AG10803 (cell line): ENCODE measurements around the gene SMIM29.
A peak's percentile ranks its signal among the peaks of the same experiment; 100 is the strongest.

ENCODE experiments used
- DNase-seq: peaks from one replicate; pipeline ENCODE4 v3.0.0; 2010; ENCODE audit warnings: low read depth
- H3K4me3 ChIP-seq: 2 replicates; pipeline ENCODE4 v1.5.1; 2011; ENCODE audit warnings: mild to moderate bottlenecking, low read length, control low read depth
- TF ChIP-seq, protein P1 (sequence below): conservative IDR thresholded peaks from 2 replicates; pipeline ENCODE4 v1.5.1; 2011; ENCODE audit warnings: mild to moderate bottlenecking, low read length, control low read depth, inconsistent platforms

SMIM29 gene

DNA sequence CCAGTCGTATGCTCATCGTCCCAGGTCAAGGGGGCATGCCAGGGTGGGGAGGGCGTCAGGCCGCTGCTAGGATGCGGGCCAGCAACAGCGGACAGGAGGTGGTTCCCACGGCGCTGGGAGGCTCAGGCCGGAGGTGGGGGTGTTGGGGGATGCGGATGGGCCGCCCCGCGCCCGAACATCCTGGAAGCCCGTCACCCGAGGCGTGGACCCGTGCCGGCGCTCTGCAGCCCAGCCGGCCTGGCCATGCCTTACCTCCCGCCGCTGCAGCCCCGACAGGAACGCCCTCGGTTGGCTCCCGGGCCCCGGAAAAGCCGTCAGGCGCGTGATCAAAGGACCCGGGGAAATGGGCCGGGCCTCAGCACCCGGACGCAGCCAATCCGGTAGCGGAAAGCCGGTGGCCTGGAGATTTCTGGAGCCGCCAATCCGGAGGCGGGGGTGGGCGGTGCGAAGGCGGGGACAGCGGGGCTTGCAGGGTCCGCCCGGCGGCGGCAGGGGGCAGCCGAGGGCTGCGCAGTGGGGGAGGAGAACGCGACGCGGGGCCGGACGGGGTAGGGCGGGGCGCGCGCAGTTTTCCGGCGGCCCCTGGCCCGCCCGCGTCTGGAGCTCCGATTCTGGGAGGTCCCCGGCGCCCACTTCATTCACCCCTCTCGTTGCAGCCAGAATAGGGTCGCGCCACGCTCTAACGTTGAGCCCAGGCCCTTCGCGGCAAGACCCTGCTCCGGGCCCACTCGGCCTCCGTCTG, at the start of gene SMIM29:
Gene SMIM29, minus strand, starts transcription at position 280 of the 742 bp plus-strand sequence. CDS start 1,215 bp downstream, outside the sequence.
- TF ChIP-seq, protein P1, sequence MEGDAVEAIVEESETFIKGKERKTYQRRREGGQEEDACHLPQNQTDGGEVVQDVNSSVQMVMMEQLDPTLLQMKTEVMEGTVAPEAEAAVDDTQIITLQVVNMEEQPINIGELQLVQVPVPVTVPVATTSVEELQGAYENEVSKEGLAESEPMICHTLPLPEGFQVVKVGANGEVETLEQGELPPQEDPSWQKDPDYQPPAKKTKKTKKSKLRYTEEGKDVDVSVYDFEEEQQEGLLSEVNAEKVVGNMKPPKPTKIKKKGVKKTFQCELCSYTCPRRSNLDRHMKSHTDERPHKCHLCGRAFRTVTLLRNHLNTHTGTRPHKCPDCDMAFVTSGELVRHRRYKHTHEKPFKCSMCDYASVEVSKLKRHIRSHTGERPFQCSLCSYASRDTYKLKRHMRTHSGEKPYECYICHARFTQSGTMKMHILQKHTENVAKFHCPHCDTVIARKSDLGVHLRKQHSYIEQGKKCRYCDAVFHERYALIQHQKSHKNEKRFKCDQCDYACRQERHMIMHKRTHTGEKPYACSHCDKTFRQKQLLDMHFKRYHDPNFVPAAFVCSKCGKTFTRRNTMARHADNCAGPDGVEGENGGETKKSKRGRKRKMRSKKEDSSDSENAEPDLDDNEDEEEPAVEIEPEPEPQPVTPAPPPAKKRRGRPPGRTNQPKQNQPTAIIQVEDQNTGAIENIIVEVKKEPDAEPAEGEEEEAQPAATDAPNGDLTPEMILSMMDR: peak; percentile 67
- peak within 1 kb of the TSS; percentile 91 for H3K4me3 ChIP-seq
- peak; percentile 91 for DNase-seq

DNA sequence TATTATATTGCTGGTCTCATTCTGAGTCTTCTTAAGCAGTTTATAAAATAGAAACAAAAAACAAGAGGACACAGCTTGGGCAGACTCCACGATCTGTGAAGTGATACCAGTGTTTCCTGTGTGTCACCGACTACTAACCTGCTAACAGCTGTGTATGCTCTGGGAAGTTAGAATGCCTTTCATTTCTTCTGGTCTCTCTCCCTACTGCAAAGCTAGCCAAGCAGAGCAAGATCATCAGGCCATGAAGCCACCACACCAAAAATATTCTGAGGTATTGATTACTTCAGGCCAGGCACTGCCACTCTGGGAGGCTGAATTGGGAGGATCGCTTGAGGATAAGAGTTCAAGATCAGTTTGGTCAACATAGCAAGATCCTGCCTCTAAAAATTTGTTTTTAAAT, 46.9 kb upstream of the SMIM29 start:
- no peak for DNase-seq
- TF ChIP-seq, protein P1: no peak
- H3K4me3 ChIP-seq: no peak overlapping the region

DNA sequence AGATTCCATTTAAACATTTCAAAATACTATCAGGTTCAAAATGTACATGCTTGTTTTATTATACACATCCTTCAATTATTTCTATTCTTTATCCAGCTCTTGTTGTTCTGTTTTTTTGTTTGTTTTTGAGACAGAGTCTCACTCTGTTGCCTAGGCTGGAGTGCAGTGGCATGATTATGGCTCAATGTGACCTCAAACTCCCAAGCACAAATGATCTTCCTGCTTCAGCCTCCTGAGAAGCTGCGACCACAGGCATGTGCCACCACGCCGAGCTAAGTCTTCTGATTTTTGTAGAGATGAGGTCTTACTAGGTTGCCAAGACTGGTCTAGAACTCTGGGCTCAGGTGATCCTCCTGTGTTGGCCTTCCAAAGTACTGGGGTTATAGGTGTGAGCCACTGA, 44.1 kb upstream of the SMIM29 start:
- no peak overlapping the region for H3K4me3 ChIP-seq
- TF ChIP-seq, protein P1: no peak
- DNase-seq: no peak

DNA sequence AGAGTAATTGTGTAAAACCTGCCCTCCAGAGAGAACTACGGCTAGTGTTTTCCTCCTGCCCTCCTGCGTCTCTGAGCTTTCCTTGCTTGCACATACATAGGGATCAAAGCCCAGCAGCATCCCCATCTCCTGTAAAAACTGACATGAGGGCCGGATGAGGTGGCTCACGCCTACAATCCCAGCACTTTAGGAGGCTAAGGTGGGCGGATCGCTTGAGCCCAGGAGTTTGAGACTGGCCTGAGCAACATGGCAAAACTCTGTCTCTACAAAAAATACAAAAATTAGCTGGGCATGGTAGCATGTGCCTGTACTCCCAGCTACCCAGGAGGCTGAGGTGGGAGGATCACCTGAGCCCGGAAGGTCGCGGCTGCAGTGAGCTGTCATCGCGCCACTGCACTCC, 40.3 kb upstream of the SMIM29 start:
- TF ChIP-seq, protein P1: no peak
- no peak for DNase-seq
- no peak overlapping the region for H3K4me3 ChIP-seq

DNA sequence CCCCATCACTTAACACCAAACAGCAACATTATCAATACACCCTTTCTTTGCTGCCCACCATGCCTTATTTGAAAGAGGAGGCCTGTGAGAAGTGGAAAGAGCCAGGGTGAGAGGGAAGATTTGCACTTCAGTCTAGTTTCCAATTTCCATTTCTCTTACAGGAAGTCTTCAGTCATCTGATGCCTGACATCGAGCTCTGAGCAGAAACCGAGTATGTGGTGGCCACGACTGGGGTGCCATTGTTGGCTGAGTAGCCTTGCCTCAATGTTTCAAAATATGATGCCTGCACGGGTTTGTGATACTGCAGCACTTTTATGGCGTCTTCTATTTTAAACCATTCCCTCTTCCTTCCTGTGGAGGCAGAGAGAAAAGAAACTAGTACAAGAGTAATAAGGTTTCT, 39.8 kb upstream of the SMIM29 start:
- TF ChIP-seq, protein P1: no peak
- no peak for DNase-seq

DNA sequence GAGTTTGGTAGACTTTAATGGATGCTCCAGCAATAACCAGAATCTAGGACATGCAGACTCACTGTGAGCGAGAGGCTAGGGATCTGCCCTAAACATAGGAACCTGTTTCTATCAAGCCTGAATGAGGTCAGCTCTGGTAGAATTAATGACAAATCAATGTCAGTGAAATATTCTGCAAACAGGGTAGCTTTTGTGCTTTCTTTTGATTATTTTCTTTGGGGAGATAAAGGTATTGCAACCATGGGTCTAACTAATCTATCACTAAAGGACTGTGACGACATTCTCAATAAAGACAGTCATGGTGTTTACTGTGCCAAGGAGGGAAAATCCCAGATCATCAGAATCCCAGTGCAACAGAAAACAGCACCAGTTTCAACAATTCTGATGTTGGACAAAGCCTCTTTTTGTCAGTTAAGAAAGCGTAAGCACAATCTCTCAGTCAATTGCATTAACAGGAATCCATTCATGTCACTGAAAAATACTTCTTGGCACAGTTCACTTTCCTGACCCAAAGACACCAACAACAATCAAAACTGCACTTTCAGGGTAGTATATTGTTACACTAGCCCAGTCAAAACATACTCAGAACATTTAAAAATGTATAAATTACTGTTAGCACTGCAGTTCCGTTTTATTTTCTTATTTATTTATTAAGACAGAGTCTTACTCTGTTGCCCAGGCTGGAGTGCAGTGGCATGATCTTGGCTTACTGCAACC, 36.8 kb upstream of the SMIM29 start:
- no peak overlapping the region for H3K4me3 ChIP-seq
- TF ChIP-seq, protein P1: no peak
- no peak for DNase-seq

More for the DNA sequence above, 39.8 kb upstream of the SMIM29 start:
- H3K4me3 ChIP-seq: no peak overlapping the region
